ENCODE data around the gene SCD5.

DNA sequence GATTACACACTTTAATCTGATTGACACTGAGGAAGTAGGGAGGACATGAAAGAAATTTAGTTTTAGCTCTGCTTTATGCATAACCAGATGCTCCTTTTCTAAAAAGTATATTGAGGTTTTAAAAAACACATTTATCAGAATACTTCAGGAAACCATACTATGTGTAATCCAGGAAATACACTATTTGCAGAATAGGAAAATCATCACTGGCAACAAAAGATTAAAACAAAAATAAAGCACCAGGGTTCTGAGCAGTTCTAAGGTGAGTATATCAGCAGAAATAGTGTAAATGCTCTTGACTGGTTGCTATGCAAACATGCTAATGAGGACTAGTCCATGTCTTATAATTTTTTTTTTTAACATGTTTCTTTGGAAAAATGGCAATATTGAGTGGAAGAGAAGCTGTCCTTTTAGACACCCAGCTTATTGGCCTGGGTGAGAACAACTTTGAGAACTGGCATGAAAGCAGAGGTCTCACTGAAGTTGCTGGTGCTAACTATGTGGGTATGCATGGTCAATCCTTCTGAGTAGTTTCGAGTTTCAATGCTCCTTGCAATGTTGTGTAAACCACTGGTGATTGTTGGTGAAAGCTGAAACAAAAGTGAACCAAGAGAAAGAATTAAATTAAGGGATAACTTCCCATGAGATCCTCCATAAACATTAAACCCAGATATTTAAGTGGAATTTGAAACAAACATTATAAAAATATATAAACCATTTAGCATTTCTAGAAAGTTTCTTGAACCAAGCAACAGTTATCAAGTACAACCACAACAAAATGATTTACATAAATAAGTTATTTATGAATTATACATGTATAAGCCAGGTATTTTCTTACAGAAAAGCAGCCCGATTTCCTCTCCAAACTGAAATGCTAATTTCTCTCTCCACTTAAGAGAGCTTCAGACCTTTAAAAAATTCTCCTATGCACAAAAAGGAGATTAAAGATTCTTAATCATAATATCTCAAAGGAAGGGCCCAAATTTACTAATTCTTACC is 20.4 kb upstream of the SCD5 start:
- no peak for TF ChIP-seq POLR2A (IDR thresholded peaks at IDR 0.05)
- TF ChIP-seq, protein P1, sequence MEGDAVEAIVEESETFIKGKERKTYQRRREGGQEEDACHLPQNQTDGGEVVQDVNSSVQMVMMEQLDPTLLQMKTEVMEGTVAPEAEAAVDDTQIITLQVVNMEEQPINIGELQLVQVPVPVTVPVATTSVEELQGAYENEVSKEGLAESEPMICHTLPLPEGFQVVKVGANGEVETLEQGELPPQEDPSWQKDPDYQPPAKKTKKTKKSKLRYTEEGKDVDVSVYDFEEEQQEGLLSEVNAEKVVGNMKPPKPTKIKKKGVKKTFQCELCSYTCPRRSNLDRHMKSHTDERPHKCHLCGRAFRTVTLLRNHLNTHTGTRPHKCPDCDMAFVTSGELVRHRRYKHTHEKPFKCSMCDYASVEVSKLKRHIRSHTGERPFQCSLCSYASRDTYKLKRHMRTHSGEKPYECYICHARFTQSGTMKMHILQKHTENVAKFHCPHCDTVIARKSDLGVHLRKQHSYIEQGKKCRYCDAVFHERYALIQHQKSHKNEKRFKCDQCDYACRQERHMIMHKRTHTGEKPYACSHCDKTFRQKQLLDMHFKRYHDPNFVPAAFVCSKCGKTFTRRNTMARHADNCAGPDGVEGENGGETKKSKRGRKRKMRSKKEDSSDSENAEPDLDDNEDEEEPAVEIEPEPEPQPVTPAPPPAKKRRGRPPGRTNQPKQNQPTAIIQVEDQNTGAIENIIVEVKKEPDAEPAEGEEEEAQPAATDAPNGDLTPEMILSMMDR (IDR thresholded peaks at IDR 0.05): no peak
